COLO668 (cell line): ENCODE data around the gene ODAD2.
"Not testable (repeated sequence)": the region's sequence is repeated elsewhere in the genome, so short reads cannot be mapped to it uniquely, and the experiment has no call there.

ENCODE experiments used
- DNase-seq: peaks from one replicate; lab custom pipeline; 2025; ENCODE audit not compliant: unreplicated experiment; lab: John Stamatoyannopoulos, UW

The ODAD2 gene

DNA sequence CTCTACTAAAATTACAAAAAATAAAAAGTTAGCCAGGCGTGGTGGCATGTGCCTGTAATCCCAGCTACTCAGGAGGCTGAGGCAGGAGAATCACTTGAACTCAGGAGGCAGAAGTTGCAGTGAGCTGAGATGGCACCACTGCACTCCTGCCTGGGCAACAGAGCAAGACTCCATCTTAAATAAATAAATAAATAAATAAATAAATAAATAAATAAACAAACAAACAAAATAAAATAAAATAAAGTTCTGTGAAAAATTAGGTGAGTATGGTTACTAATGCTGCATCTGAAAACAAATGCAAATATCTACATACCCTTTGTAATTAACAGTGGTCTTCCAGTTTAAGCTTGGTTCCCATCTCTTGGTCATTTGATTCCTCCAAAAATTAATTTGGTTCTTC, 28.1 kb downstream of the ODAD2 start:
- DNase-seq: not testable (repeated sequence)

DNA sequence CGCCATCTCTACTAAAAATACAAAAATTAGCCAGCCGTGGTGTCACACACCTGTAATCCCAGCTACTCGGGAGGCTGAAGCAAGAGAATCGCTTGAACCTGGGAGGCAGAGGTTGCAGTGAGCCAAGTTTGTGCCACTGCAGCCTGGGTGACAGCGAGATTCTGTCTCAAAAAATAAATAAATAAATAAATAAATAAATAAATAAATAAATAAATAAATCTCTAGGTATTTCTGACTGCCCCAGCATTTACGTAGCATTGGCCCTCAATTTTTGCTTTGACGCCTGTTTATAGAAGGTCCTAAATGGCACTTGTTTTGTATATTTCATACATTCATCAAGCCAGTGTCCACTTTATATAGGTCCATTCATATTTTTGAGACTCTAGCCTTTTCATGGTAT, 28.9 kb downstream of the ODAD2 start:
- not testable (repeated sequence) for DNase-seq

DNA sequence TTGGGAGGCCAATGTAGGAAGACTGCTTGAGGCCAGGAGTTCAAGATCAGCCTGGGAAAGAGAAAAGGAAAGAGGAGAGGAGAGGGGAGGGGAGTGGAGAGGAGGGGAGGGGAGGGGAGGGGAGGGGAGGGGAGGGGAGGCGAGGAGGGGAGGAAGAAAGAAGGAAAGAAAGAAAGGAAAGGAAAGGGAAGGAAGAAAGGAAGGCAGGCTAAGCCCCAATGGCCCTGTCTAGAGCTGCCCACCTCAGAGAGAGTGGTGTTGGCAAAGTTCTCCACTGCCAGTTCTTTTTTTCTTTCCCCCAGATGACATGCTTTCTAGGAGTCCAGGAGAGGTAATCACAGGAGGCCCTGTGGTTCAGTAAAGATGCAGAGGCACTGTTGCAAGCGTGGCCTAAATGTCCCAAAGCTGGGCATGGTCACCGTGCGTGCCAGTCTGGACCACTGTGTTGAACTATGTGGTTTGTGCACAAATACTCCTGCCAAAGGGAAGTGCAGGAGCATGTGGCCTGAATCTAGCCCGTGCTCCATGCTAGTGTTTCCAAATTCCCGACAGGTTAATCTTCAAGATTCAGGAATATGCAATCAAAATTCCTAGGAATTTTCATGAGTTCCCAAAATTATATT, 39.7 kb downstream of the ODAD2 start:
- no peak for DNase-seq

DNA sequence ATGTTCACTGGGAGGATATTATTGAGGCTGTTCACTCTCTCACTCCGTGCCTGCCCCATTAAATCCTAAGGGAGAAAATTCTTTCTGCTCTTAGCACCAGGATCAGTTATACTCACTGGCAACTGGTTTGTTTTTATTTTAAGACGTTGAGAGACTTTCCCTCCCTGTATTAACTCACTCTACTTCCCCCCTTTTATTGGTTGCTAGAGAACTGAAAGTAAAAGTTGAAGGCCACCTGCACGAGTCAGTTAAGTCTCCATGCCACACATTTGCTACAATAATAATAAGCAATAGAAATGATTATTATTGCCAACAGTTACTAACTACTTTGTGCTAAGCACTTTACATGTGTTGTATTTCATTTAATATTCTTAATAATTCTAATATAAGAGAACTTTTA, 40.5 kb downstream of the ODAD2 start:
- DNase-seq: not testable (repeated sequence)

DNA sequence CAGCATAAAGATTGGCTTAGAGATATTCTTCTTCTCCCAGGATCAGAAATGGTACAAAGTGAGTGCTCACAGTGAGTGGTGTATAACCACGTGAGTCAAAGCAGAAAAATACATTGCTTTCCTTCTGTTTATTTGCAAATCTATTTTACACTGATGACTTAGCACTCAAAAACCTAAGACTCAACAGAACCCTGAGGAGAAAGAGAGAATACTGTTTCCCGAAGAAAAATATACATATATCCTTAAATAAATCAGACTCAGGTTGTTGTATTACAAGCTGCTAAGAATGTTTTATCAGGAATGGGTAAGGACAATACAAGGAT, 48.7 kb downstream of the ODAD2 start:
- DNase-seq: no peak

DNA sequence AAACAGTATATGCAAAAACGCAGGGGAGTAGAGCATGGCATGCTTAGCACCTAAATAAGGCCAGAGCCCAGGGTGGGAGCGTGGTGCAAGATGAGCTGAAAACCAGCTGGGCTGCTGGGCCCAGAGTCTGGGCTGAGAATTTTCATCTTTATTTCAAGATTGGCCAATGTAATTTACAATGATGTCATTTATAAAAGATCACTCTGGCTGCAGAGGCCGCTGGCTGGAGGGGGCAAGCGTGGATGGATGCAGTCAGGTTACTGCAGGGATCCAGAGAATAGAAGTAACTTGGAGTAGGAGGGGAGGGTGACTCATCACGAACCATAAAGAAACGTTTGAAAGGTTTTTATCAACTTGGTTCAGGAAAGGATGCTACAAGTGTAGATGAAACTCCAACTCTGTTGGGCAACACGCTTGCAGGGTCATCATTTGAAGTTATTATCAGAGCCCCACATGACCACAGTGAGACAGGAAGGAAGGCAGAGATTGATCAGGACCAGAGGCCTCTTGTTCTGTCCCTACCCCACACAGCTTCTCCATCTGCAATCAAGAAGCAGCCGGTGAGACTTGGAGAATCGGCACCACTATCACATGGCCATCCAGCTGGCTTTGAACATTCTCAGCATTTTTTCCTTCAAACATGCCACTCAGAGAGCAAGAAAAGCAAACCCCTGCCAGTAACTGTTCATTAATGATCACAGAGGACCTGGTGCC, 49.2 kb downstream of the ODAD2 start:
- DNase-seq: no peak

DNA sequence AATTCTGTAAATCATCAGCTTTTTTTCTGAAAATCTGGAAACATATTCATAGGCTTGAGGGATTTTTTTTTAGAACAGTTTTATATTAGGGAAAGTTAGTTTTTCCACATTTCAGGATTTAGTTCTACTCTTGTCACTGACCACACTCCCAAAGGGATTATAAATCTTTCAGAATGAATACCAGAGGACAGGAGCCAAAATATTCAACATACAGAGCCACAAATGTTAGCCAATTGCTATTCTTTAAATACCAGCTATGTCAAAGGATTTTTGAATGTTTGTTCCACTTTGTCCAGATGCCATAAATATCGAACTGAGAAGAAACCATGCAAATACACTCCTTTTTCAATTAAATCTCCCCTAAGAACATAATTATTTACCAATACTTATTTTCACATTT, 50.7 kb downstream of the ODAD2 start:
- DNase-seq: no peak

DNA sequence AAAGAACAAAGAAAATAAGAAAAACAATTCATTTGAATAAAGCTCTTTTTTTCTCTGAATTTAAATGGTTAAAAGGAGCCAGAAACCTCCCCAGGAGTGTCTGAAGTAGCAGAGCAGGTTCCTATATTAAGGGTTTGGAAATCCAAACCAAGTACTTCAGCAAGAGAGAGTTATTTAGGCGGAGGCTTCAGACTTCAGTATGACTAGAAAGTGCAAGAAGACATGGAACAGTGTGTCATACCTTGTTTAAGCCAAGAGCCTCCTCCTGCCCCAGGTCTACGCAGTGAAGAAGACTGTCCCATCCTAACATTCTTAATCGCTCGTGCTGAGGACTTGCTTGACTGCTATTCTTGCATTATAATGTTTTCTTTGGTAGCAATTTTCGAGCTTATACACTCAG, 51.3 kb downstream of the ODAD2 start:
- DNase-seq: no peak

DNA sequence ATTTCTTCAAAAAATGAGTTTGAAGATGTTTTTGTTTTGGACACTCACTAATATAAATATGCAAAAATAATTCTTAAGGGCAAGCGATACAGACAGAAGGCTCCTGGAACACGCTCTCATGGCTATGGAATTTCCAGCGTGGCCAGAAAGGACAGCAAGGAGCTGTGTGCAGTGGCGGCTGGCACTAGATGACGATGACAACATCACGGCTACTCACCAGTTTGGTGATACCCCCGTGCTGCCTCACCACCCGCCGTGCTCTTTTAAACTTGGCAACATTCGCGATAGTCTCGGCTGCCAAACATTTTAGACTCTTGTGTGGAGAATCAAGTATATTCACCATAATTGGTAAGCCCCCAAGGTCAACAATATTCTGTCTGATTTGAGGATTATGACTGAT, 54.9 kb downstream of the ODAD2 start:
- no peak for DNase-seq

DNA sequence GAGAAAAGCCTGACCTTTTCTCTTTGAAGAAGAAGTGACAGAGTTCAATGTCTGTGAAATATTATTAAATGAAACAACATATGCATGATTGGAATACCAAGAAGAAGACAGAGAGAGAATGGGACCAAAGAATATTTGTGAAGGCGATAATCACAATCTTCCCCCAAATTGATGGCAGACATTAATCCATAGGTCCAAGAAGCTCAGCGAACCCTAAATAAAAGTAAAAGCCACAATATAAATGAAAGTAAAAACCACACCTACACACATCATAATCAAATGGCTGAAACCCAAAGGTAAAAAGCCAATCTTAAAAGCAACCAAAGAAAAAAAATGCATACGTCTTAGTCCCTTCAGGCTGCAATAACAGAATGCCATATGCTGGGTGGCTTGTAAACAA, 84.0 kb downstream of the ODAD2 start:
- DNase-seq: no peak

DNA sequence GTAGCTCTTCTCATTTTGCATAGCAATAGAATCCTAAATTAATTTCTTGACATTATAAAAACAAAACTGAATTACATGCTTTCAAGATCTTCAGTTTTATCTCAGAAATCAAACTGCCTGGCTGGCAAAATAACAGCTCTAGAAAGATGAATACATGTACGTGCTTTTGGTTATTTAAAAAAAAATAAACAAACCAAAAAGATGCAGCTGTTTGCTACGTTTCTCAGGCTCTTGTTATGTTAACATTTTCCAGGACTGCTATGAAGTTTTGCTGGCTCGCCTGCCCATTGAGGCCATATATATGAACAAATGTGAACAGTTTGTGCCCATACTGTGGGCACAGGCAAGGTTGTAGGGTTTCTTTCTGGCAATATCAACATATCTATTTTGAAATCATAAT, 86.6 kb downstream of the ODAD2 start:
- DNase-seq: no peak

DNA sequence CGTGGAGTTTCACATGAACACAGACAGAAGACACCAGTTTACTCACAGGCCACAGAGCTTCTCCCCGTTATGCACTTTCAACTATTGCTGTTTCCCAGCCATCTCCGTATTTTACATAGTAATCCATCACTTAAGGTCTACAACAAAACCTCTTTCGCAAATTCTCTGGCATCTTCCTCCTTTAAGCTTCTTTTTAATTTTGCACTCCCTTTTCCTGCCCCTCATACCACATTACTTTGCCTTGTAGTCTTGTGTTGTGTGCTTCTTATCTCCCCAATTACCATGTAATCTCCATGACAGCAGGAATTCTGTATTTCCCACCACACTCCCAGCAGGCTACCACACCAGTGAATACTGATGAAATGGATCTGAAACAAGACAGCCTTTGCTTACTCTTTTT, 87.3 kb downstream of the ODAD2 start:
- DNase-seq: no peak

DNA sequence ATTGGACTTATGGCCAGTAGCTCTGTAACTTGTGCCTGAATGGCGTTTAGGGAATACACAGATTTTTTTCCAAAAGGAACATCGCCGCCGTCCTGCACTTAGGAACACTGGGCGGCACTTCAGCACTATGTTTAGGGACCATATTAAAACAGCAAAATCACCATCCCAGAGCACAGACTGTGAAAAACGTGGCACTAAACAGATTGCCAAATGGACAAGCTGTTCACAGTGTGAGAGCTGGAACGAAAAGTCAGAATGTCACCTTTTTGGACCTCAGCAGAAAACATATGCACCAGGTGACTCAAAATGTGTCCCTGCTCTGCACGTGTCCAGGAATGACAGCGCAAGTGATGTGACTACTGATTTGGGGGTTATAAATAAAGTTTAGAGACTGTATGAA, 87.9 kb downstream of the ODAD2 start:
- no peak for DNase-seq

DNA sequence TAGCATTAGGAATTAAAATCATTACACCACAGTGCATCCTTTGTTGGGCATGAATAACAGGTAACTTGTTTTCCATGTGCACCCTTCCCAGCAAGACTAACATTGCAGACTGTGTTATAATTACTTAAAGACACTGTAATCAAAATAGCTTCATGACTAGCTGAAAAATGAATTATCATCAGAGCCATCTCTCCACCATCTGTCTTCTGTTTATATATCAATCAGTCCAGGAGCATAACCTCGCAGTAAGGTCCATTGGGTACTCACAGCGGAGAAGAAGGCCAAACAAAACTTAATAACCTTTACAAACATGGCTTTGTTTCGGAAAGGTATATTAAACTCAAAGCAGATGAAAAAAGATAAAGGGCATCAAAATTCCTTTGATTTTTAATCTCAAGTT, 90.6 kb downstream of the ODAD2 start:
- DNase-seq: no peak

DNA sequence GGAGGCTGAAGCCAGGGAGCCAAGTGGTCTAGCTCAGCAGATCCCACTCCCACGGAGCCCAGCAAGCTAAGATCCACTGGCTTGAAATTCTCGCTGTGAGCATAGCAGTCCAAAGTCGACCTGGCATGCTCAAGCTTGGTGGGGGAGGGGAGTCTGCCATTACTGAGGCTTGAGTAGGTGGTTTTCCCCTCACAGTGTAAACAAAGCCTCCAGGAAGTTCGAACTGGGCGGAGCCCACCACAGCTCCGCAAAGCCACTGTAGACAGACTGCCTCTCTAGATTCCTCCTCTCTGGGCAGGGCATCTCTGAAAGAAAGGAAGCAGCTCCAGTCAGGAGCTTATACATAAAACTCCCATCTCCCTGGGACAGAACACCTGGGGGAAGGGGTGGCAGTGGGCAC, 99.4 kb downstream of the ODAD2 start:
- peak; percentile 66 for DNase-seq

DNA sequence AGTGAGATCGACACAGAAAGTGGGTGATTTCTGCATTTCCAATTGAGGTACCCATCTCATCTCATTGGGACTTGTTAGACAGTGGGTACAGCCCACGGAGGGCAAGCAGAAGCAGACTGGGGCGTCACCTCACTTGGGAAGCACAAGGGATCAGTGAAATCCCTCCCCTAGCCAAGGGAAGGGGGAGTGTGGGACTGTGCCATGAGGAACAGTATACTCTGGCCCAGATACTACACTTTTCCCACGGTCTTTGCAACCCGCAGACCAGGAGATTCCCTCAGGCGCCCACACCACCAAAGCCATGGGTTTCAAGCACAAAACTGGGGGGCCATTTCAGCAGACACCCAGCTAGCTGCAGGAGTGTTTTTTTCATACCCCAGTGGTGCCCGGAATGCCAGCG, 99.8 kb downstream of the ODAD2 start:
- DNase-seq: no peak

DNA sequence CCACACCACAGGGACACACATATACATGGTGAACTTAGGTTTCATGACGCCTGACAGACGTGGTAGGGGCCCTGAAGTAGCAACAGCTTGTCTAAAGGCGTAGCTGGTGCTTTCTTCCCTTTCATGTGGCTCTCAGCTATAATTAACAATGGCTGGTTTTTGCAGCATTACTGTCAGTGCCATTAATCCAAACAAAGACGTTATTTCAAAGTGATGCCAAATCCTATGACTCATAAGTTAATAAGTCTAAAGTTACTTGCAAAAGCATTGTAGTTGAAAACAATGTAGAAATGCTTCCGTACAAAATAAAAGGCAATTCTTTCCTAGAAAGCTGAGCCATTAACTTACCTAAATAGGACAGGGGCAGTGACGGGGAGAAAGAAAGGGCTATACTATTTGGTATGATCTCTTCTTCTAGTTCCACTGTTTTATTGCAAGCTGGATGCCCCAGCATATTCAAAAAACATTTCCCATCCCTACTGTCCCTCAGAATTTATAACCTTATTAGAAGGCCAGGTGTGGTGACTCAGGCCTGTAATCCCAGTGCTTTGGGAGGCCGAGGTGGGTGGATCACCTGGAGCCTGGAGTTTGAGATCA, 105.4 kb downstream of the ODAD2 start:
- DNase-seq: no peak

DNA sequence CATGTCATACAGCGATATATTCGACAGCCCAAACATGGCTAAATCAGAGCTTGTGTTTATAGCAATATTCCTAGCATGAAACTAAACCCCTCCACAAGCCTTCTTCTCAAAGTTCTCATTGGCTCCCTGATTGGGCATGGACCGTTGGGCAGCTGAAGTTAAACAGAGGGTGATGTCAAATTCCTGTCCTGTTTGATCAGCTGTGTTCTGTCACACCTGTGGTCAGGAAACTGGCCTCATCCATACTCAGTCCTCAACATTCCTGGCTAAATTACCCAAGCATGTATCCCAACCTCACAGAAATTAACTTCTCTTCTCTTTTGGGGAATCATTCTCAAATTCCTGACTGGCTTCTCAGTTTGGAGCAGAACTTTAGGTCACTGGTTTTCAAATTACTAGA, 107.9 kb downstream of the ODAD2 start:
- DNase-seq: peak; percentile 31

DNA sequence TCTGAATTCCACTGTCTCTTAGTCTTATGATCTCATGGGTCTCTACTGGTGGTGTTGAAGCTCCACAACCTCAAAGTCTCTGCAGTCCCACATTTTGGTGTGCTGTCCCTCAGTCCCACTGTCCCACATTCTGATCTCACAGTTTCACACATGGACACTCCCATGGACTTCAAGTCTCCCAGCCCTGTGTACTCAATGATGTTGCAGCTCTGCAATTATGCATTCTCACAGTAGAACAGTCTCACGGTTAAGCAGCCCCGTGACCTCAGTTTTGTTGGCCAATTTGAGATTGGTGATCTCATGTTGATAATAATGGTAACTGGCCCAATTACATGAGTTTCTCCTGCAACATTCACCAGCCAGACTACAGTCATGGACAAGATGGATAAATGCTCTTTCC, 109.4 kb downstream of the ODAD2 start:
- DNase-seq: no peak

DNA sequence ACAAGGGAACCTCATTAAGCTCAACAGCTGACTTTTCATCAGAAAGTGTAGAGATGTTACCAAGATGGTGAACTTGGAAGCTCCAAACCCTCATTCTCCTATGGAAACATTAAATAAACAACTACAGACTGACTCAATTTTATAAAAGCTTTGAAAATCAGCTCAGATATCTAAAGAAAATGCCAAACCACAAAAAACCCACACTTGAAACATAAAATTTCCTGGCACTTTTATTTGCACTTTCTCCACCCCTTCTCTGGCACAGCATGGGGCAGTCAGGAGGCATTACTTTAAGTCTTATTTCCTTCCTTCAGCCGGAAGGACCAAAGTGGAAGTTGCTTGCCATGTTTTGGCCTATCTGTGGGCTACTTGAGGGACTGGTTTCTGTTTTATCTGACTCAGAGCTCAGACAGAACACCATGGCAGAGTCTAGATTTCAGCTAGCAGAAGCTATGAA, 114.7 kb downstream of the ODAD2 start:
- DNase-seq: no peak

DNA sequence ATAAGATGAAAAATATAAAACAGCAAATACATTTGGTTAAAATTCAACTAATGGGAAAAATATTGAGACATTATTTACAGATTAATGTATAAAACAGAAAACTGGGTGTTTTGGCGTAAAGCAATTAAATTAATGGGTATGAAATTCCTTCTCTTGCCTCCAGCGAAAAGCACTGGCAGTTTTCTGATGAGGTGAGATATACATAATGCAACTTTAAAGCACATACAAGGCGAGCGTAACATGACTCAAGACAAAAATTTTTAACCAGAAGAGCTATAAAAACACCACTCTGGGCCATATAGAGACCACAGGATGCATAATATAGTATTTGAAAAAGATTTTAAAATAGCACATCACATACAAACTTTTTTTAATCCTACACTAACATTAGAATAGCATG, 120.6 kb downstream of the ODAD2 start:
- DNase-seq: no peak

DNA sequence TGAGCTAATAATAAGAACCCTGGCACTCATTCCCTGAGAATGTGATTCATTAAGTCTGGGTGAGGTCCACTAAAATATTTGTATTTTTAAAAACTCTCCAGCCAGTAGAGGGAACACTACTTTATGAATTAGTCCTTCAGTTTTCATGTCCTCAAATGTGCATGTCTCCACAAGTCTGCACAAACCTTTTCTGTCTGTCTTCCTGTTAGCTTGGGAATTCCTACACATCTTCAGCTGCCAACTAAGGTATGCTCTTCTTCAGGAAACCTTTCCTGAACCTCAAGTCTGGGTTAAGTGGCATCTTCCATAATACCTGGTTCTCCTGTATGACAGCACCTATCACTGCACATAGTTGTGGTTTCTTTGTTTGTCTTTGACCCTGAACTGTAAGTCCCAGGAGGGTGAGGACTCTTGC, 133.7 kb downstream of the ODAD2 start:
- DNase-seq: no peak

DNA sequence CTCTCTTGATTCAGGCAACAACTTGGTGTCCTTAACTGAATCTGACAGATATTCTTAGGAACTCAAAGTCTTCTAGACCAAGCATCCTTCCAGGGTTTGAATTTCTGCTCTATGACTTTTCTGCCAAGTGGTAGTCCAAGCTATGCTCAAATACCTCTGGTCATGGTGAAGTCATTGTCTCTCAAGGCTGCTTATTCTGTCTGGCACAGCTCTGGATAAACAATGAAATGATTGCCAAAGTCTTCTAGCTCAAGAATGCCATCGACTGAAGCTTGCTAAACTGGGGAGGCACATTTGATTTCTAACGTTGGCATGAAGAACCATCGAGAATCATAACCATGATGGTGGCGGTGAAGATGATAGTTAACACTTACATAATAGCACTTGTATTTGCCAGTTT, 137.1 kb downstream of the ODAD2 start:
- DNase-seq: no peak
